ENCODE results near the gene MINAR1.

MINAR1 gene

GRCh38 chr15:79440355-79440908, 8.3 kb downstream of the MINAR1 start:
- Mint-ChIP-seq H3K4me1 (ENCODE audit: low read depth) (no peaks in the 10 kb centered on the region), H3K4me3 (no peak overlapping the region), H3K27ac (no peak overlapping the region), H3K27me3 (ENCODE audit: low read depth) (peaks cover 9% of the 10 kb centered on the region), H3K9me3 (no peaks in the 10 kb centered on the region), H3K36me3 (ENCODE audit: low read depth) (no peaks in the 10 kb centered on the region)

GRCh38 chr15:79442911-79443310, 10.8 kb downstream of the MINAR1 start:
- Mint-ChIP-seq H3K4me1 (ENCODE audit: low read depth) (no peaks in the 10 kb centered on the region), H3K9me3 (no peaks in the 10 kb centered on the region), H3K36me3 (ENCODE audit: low read depth) (no peaks in the 10 kb centered on the region), H3K4me3 (no peak overlapping the region), H3K27ac (no peak overlapping the region), H3K27me3 (ENCODE audit: low read depth) (peaks cover 3% of the 10 kb centered on the region)

- Mint-ChIP-seq H3K27me3 (ENCODE audit: low read depth) (peaks cover 3% of the 10 kb centered on the region), H3K9me3 (no peaks in the 10 kb centered on the region), H3K4me1 (ENCODE audit: low read depth) (no peaks in the 10 kb centered on the region), H3K4me3 (no peak overlapping the region), H3K27ac (no peak overlapping the region), H3K36me3 (ENCODE audit: low read depth) (no peaks in the 10 kb centered on the region)
Measured at GRCh38 chr15:79447060-79447459, 14.9 kb downstream of the MINAR1 start.

GRCh38 chr15:79450648-79451047, 18.5 kb downstream of the MINAR1 start:
- Mint-ChIP-seq H3K36me3 (ENCODE audit: low read depth) (no peaks in the 10 kb centered on the region), H3K27me3 (ENCODE audit: low read depth) (peaks cover 3% of the 10 kb centered on the region), H3K4me3 (no peak overlapping the region), H3K27ac (no peak overlapping the region), H3K9me3 (no peaks in the 10 kb centered on the region), H3K4me1 (ENCODE audit: low read depth) (no peaks in the 10 kb centered on the region)

GRCh38 chr15:79451361-79451999, 19.3 kb downstream of the MINAR1 start:
- no peaks in the 10 kb centered on the region for H3K4me1 Mint-ChIP-seq (ENCODE audit: low read depth)
- H3K27me3 Mint-ChIP-seq (ENCODE audit: low read depth), result peaks cover 3% of the 10 kb centered on the region
- no peaks in the 10 kb centered on the region for H3K9me3 Mint-ChIP-seq
- H3K36me3 Mint-ChIP-seq (ENCODE audit: low read depth), result no peaks in the 10 kb centered on the region
- H3K27ac Mint-ChIP-seq, result no peak overlapping the region
- no peak overlapping the region for H3K4me3 Mint-ChIP-seq

- Mint-ChIP-seq H3K4me3 (no peak overlapping the region), H3K27me3 (ENCODE audit: low read depth) (no peaks in the 10 kb centered on the region), H3K36me3 (ENCODE audit: low read depth) (no peaks in the 10 kb centered on the region), H3K4me1 (ENCODE audit: low read depth) (no peaks in the 10 kb centered on the region), H3K27ac (no peak overlapping the region), H3K9me3 (no peaks in the 10 kb centered on the region)
Measured at GRCh38 chr15:79452244-79453051, 20.3 kb downstream of the MINAR1 start.

GRCh38 chr15:79453446-79453845, 21.3 kb downstream of the MINAR1 start:
- Mint-ChIP-seq H3K4me1 (ENCODE audit: low read depth) (no peaks in the 10 kb centered on the region), H3K36me3 (ENCODE audit: low read depth) (no peaks in the 10 kb centered on the region), H3K27me3 (ENCODE audit: low read depth) (no peaks in the 10 kb centered on the region), H3K27ac (no peak overlapping the region), H3K4me3 (no peak overlapping the region), H3K9me3 (no peaks in the 10 kb centered on the region)

- H3K27me3 Mint-ChIP-seq (ENCODE audit: low read depth), result no peaks in the 10 kb centered on the region
- H3K36me3 Mint-ChIP-seq (ENCODE audit: low read depth), result no peaks in the 10 kb centered on the region
- H3K4me1 Mint-ChIP-seq (ENCODE audit: low read depth), result no peaks in the 10 kb centered on the region
- no peak overlapping the region for H3K4me3 Mint-ChIP-seq
- H3K27ac Mint-ChIP-seq, result no peak overlapping the region
- H3K9me3 Mint-ChIP-seq, result no peaks in the 10 kb centered on the region
Measured at GRCh38 chr15:79454063-79454462, 21.9 kb downstream of the MINAR1 start.

- Mint-ChIP-seq H3K36me3 (ENCODE audit: low read depth) (no peaks in the 10 kb centered on the region), H3K27ac (no peak overlapping the region), H3K27me3 (ENCODE audit: low read depth) (no peaks in the 10 kb centered on the region), H3K9me3 (no peaks in the 10 kb centered on the region), H3K4me3 (no peak overlapping the region), H3K4me1 (ENCODE audit: low read depth) (no peaks in the 10 kb centered on the region)
Measured at GRCh38 chr15:79455361-79455760, 23.2 kb downstream of the MINAR1 start.

GRCh38 chr15:79455943-79456342, 23.8 kb downstream of the MINAR1 start:
- H3K4me1 Mint-ChIP-seq (ENCODE audit: low read depth), result no peaks in the 10 kb centered on the region
- H3K27ac Mint-ChIP-seq, result no peak overlapping the region
- H3K9me3 Mint-ChIP-seq, result no peaks in the 10 kb centered on the region
- H3K4me3 Mint-ChIP-seq, result no peak overlapping the region
- no peaks in the 10 kb centered on the region for H3K27me3 Mint-ChIP-seq (ENCODE audit: low read depth)
- H3K36me3 Mint-ChIP-seq (ENCODE audit: low read depth), result no peaks in the 10 kb centered on the region

GRCh38 chr15:79458491-79458890, 26.4 kb downstream of the MINAR1 start:
- Mint-ChIP-seq H3K36me3 (ENCODE audit: low read depth) (no peaks in the 10 kb centered on the region), H3K4me1 (ENCODE audit: low read depth) (no peaks in the 10 kb centered on the region), H3K9me3 (no peaks in the 10 kb centered on the region), H3K27ac (no peak overlapping the region), H3K27me3 (ENCODE audit: low read depth) (no peaks in the 10 kb centered on the region), H3K4me3 (no peak overlapping the region)

GRCh38 chr15:79459666-79460065, 27.5 kb downstream of the MINAR1 start:
- no peak overlapping the region for H3K27ac Mint-ChIP-seq
- H3K36me3 Mint-ChIP-seq (ENCODE audit: low read depth), result no peaks in the 10 kb centered on the region
- no peaks in the 10 kb centered on the region for H3K4me1 Mint-ChIP-seq (ENCODE audit: low read depth)
- no peaks in the 10 kb centered on the region for H3K9me3 Mint-ChIP-seq
- H3K27me3 Mint-ChIP-seq (ENCODE audit: low read depth), result no peaks in the 10 kb centered on the region
- no peak overlapping the region for H3K4me3 Mint-ChIP-seq

- no peaks in the 10 kb centered on the region for H3K27me3 Mint-ChIP-seq (ENCODE audit: low read depth)
- H3K27ac Mint-ChIP-seq, result no peak overlapping the region
- no peaks in the 10 kb centered on the region for H3K9me3 Mint-ChIP-seq
- no peaks in the 10 kb centered on the region for H3K4me1 Mint-ChIP-seq (ENCODE audit: low read depth)
- no peak overlapping the region for H3K4me3 Mint-ChIP-seq
- no peaks in the 10 kb centered on the region for H3K36me3 Mint-ChIP-seq (ENCODE audit: low read depth)
Measured at GRCh38 chr15:79463043-79463780, 31.1 kb downstream of the MINAR1 start.

GRCh38 chr15:79463781-79464270, 31.7 kb downstream of the MINAR1 start:
- H3K36me3 Mint-ChIP-seq (ENCODE audit: low read depth), result no peaks in the 10 kb centered on the region
- H3K27ac Mint-ChIP-seq, result no peak overlapping the region
- no peaks in the 10 kb centered on the region for H3K27me3 Mint-ChIP-seq (ENCODE audit: low read depth)
- H3K4me1 Mint-ChIP-seq (ENCODE audit: low read depth), result no peaks in the 10 kb centered on the region
- no peaks in the 10 kb centered on the region for H3K9me3 Mint-ChIP-seq
- no peak overlapping the region for H3K4me3 Mint-ChIP-seq
